CD4-positive, alpha-beta T cell treated with Interleukin-4 for 1 hour (primary cell): ENCODE data around the gene HEPH.
"Not testable (repeated sequence)": the region's sequence is repeated elsewhere in the genome, so short reads cannot be mapped to it uniquely, and the experiment has no call there.

Experiments used
- DNase-seq, 2 donors: peaks; one replicate each; pipeline ENCODE4 v3.0.0-alpha.2; 2020 to 2022

The HEPH gene

DNA sequence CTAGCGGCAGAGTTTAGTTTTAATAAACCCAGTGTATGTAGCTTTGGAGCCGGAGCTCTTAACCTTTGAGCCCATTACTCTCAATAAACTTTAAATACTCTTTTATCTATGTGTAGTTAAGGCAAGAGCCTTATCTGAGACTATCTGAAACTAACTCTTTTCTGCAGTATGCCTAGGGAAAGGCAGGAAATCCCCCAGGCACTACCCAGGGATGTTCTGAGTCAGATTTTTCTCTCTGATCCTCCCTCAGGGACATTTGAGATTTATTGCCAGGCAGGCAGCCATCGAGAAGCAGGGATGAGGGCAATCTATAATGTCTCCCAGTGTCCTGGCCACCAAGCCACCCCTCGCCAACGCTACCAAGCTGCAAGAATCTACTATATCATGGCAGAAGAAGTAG lies 39.1 kb downstream of the HEPH start:
- DNase-seq = no peak

DNA sequence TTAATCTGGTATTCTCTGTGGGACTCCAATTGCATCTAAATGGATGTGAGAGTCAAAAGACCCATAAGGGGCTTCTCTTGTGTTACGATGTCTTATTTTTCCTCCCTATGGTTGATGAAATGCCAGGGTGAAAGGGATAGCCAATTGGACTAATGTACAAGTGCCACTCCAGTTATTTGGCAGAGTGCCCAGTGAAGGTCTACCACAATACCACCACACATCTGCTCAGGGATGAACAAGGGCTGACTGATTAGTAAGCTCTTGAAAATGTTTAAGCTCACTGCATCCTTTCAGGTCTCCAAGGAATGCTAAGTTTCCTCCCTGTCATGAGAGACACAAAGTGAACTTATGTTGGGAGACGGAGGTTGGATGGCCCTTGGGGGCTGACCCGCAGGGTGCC lies 57.8 kb downstream of the HEPH start:
- no peak for DNase-seq

DNA sequence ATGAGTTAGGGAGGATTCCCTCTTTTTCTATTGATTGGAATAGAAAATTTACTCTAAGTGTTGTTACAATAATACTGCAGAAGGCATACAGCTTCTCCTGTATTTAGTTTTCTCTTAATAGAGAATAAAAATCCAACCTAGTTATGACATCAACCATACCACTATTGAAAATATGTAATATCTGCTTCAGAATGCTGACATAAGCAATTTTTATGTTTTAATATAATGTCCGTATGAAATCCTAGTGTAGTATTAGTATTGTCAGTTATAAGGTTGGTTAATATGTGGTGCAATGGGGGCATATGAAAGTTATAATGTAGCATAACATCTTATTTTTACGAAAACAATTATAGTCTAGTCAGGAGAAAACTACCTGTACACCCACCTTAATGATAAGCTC lies 68.2 kb downstream of the HEPH start:
- no peak for DNase-seq

DNA sequence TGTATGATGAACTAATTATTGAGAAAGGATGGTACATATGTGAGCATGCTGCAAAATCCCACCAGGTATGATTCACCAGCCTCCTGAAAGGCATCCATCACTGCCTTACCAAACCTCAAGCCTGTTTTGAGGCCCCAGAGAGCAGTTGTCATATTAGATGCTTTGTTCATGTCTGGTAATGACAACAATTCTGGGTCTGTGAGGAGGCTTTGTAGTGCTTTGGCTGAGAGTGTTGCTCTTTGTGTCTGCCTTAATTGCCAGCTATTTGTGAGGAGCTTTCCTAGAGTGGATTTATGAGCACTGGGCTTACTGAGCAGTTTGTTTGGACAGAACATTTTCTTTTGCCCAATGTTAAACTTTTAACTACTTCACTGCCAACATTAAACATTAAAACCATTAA lies 69.2 kb downstream of the HEPH start:
- DNase-seq = no peak

DNA sequence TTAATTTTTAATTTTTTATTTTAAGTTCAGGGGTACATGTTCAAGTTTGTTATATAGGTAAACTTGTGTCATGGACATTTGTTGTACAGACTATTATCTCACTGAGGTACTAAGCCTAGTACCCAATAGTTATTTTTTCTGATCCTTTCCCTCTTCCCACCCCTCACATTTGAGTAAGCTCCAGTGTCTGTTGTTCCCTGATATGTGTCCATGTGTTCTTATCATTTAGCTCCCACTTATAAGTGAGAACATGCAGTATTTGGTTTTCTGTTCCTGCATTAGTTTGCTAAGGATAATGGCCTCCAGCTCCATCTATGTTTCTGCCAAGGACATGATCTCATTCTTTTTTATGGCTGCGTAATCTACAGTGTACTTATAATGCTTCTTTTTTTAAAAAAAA lies 69.9 kb downstream of the HEPH start:
- not testable (repeated sequence) for DNase-seq

DNA sequence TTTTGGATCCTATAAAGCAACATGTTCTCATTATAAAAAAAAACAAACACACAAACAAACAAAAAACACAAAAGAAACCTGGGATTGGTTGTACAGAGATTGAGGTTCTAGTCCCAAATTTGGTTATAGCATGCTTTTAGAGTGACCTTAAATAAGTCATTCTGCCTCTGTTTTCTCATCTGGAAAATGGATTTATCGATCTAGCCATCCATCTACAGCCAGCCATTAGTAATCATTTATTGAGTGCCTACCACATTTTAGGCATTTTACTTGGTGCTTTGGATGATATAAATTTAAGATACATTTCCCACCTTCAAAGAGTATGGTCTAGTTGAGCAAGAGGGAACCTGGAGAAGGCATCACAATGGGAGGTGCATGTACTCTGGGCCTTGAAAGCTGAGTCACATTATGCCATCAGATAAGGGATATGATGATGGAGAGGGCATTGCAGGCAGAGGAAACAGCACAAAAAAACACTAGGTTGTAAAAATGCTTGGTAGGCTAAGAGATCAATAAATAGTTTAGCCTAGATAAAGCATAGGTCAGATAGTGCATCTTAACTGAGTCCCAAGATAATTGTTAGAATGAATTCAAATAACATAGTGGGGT lies 91.4 kb downstream of the HEPH start:
- no peak for DNase-seq

DNA sequence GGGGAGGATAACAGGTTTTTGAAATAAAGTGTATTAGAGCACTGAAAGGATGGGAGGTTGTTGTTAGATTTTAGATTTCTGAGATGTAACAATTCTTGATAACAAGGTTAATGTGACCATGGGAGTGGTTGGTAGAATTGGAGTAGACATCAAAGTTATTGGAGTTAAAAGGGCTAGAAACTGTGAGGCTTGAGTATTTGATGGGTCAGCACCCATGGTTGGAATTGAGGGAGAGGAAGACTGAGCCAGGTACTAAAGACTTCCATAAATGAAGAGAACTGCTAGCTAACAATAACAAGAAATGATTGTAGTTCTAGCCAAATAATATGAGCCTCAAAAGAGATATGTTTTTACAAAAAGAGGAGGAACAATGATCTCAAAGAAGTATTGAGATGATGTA lies 98.8 kb downstream of the HEPH start:
- no peak for DNase-seq
